ENCODE measurements around the gene BARX2.

Gene BARX2

GRCh38 chr11:129374081-129374992 is 1.3 kb upstream of the BARX2 start:
- no peak for DNase-seq (ENCODE audit: low read depth)

GRCh38 chr11:129374993-129375750 is 476 bp upstream of the BARX2 start:
- no peak for DNase-seq (ENCODE audit: low read depth)

- no peak for DNase-seq (ENCODE audit: low read depth)
These were observed 1.2 kb downstream of the BARX2 start for GRCh38 chr11:129376658-129377341.

GRCh38 chr11:129377739-129378138 is 2.1 kb downstream of the BARX2 start:
- DNase-seq (ENCODE audit: low read depth): no peak

GRCh38 chr11:129380413-129380812 is 4.8 kb downstream of the BARX2 start:
- no peak for DNase-seq (ENCODE audit: low read depth)

GRCh38 chr11:129382583-129382982 is 6.9 kb downstream of the BARX2 start:
- DNase-seq (ENCODE audit: low read depth): no peak

GRCh38 chr11:129383060-129383459 is 7.4 kb downstream of the BARX2 start:
- DNase-seq (ENCODE audit: low read depth): no peak

GRCh38 chr11:129383502-129383901 is 7.9 kb downstream of the BARX2 start:
- DNase-seq (ENCODE audit: low read depth): no peak

GRCh38 chr11:129384415-129384814 is 8.8 kb downstream of the BARX2 start:
- DNase-seq (ENCODE audit: low read depth): no peak

GRCh38 chr11:129385801-129386200 is 10.2 kb downstream of the BARX2 start:
- no peak for DNase-seq (ENCODE audit: low read depth)

- no peak for DNase-seq (ENCODE audit: low read depth)
These were observed 11.2 kb downstream of the BARX2 start for GRCh38 chr11:129386795-129387397.

GRCh38 chr11:129387434-129387833 is 11.8 kb downstream of the BARX2 start:
- no peak for DNase-seq (ENCODE audit: low read depth)

- DNase-seq (ENCODE audit: low read depth): no peak
These were observed 13.2 kb downstream of the BARX2 start for GRCh38 chr11:129388824-129389223.

GRCh38 chr11:129390303-129390821 is 14.7 kb downstream of the BARX2 start:
- no peak for DNase-seq (ENCODE audit: low read depth)

- DNase-seq (ENCODE audit: low read depth): no peak
These were observed 15.7 kb downstream of the BARX2 start for GRCh38 chr11:129391360-129391759.

GRCh38 chr11:129391821-129392220 is 16.2 kb downstream of the BARX2 start:
- DNase-seq (ENCODE audit: low read depth): no peak

GRCh38 chr11:129392995-129393394 is 17.3 kb downstream of the BARX2 start:
- DNase-seq (ENCODE audit: low read depth): no peak

GRCh38 chr11:129394709-129395108 is 19.1 kb downstream of the BARX2 start:
- DNase-seq (ENCODE audit: low read depth): no peak

- no peak for DNase-seq (ENCODE audit: low read depth)
These were observed 19.8 kb downstream of the BARX2 start for GRCh38 chr11:129395432-129395831.

GRCh38 chr11:129395883-129396282 is 20.2 kb downstream of the BARX2 start:
- no peak for DNase-seq (ENCODE audit: low read depth)

GRCh38 chr11:129396454-129396853 is 20.8 kb downstream of the BARX2 start:
- DNase-seq (ENCODE audit: low read depth): no peak

All from activated T-cell treated with anti-CD3 and anti-CD28 coated beads for 24 hours (primary cell).